Gastroesophageal sphincter (tissue), 3 donors: ENCODE data around the gene PLS1.

Experiments used
- CTCF ChIP-seq, 4 experiments: fragments of 200-600 bp in 2 of 4; fragments of 450-650 bp in 2 of 4; sonication (generic) in 1 of 4; IDR thresholded peaks; one replicate each; pipeline ENCODE4 v1.5.1; 2017 to 2019; ENCODE audit warnings: antibody characterized with exemption in 4 of 4, mild to moderate bottlenecking in 2 of 4, moderate library complexity in 2 of 4
- EP300 ChIP-seq: sonication (generic); formaldehyde crosslinking; IDR thresholded peaks from one replicate; pipeline ENCODE4 v1.6.1; 2017; ENCODE audit warnings: antibody characterized with exemption, mild to moderate bottlenecking
- POLR2A ChIP-seq, 2 donors: fragments of 450-650 bp; IDR thresholded peaks; one replicate each; pipeline ENCODE4 v1.6.1; 2017; ENCODE audit warnings: antibody characterized with exemption in 2 of 2, mild to moderate bottlenecking in 2 of 2, moderate library complexity in 1 of 2
- POLR2AphosphoS5 ChIP-seq: sonication (generic); formaldehyde crosslinking; IDR thresholded peaks from one replicate; pipeline ENCODE4 v1.6.1; 2017; ENCODE audit warnings: antibody characterized with exemption

GRCh38 chr3:142693136-142693853 lies 97.1 kb downstream of the PLS1 start:
- TF ChIP-seq POLR2A (IDR thresholded peaks at IDR 0.05) = no peak
- no peak for TF ChIP-seq EP300
- TF ChIP-seq CTCF (IDR thresholded peaks at IDR 0.05) = no peak
- TF ChIP-seq POLR2AphosphoS5 = no peak
